ENCODE results near the gene TOGARAM1. TPM values are rescaled to one million over a fixed set of nuclear protein-coding genes. Genes with fewer than 3 reads are reported as not detected.

Gene TOGARAM1
- total RNA-seq, 1 experiment from 2014 or later, result 34.2 TPM

GRCh38 chr14:44956866-44957265, 5.1 kb upstream of the TOGARAM1 start:
- DNase-seq, result no peak
- Histone ChIP-seq H2AFZ (ENCODE audit: low read length) (no peak overlapping the region), H3K27ac (ENCODE audit: low read length) (no peak overlapping the region), H3K4me3 (ENCODE audit: low read length) (no peak overlapping the region), H3K4me2 (ENCODE audit: low read depth, low read length, poor library complexity, severe bottlenecking) (no peak overlapping the region), H4K20me1 (ENCODE audit: insufficient read depth, low read depth, low read length) (no peaks in the 10 kb centered on the region; the same call in 1 of the 2 replicates), H3K9me3 (ENCODE audit: low read length) (no peaks in the 10 kb centered on the region), H3K9me2 (replicated peaks; ENCODE audit: insufficient read depth, low read length) (no peaks in the 10 kb centered on the region), H3K4me1 (ENCODE audit: low read length) (peaks cover 30% of the 10 kb centered on the region), H3K9ac (ENCODE audit: low read length) (no peak overlapping the region), H3K79me2 (ENCODE audit: low read length) (peaks cover 97% of the 10 kb centered on the region), H3K36me3 (ENCODE audit: insufficient read depth, low read length) (peaks cover 36% of the 10 kb centered on the region), H3K27me3 (ENCODE audit: low read length) (no peaks in the 10 kb centered on the region)

GRCh38 chr14:44959538-44959937, 2.5 kb upstream of the TOGARAM1 start:
- peak overlapping the region; percentile 78 for H3K9ac ChIP-seq (ENCODE audit: low read length)
- peaks cover 95% of the 10 kb centered on the region for H3K79me2 ChIP-seq (ENCODE audit: low read length)
- H2AFZ ChIP-seq (ENCODE audit: low read length), result no peak overlapping the region
- no peaks in the 10 kb centered on the region for H3K9me3 ChIP-seq (ENCODE audit: low read length)
- peak overlapping the region; percentile 87 for H3K4me2 ChIP-seq (ENCODE audit: low read depth, low read length, poor library complexity, severe bottlenecking)
- no peak for DNase-seq
- peak overlapping the region; percentile 78 for H3K4me3 ChIP-seq (ENCODE audit: low read length)
- peak overlapping the region; percentile 19 for H3K27ac ChIP-seq (ENCODE audit: low read length)
- peaks cover 4% of the 10 kb centered on the region; the same call in 1 of the 2 replicates for H4K20me1 ChIP-seq (ENCODE audit: insufficient read depth, low read depth, low read length)
- H3K4me1 ChIP-seq (ENCODE audit: low read length), result peaks cover 35% of the 10 kb centered on the region
- H3K9me2 ChIP-seq (replicated peaks; ENCODE audit: insufficient read depth, low read length), result no peaks in the 10 kb centered on the region
- H3K36me3 ChIP-seq (ENCODE audit: insufficient read depth, low read length), result peaks cover 18% of the 10 kb centered on the region
- no peaks in the 10 kb centered on the region for H3K27me3 ChIP-seq (ENCODE audit: low read length)

- Histone ChIP-seq H3K79me2 (ENCODE audit: low read length) (peaks cover 96% of the 10 kb centered on the region), H3K9me3 (ENCODE audit: low read length) (no peaks in the 10 kb centered on the region), H3K4me2 (ENCODE audit: low read depth, low read length, poor library complexity, severe bottlenecking) (peak overlapping the region; percentile 87), H3K9me2 (replicated peaks; ENCODE audit: insufficient read depth, low read length) (no peaks in the 10 kb centered on the region), H3K36me3 (ENCODE audit: insufficient read depth, low read length) (peaks cover 14% of the 10 kb centered on the region), H3K9ac (ENCODE audit: low read length) (peak overlapping the region; percentile 78), H3K4me1 (ENCODE audit: low read length) (peaks cover 35% of the 10 kb centered on the region), H2AFZ (ENCODE audit: low read length) (no peak overlapping the region), H3K4me3 (ENCODE audit: low read length) (peak overlapping the region; percentile 78), H4K20me1 (ENCODE audit: insufficient read depth, low read depth, low read length) (peaks cover 4% of the 10 kb centered on the region; the same call in 1 of the 2 replicates), H3K27ac (ENCODE audit: low read length) (peak overlapping the region; percentile 15), H3K27me3 (ENCODE audit: low read length) (no peaks in the 10 kb centered on the region)
- DNase-seq, result peak; percentile 60
Observed at GRCh38 chr14:44960146-44960545, 1.8 kb upstream of the TOGARAM1 start.

GRCh38 chr14:44960646-44961045, 1.3 kb upstream of the TOGARAM1 start:
- peak overlapping the region; percentile 78 for H3K4me3 ChIP-seq (ENCODE audit: low read length)
- peaks cover 96% of the 10 kb centered on the region for H3K79me2 ChIP-seq (ENCODE audit: low read length)
- H3K36me3 ChIP-seq (ENCODE audit: insufficient read depth, low read length), result peaks cover 14% of the 10 kb centered on the region
- peak overlapping the region; percentile 87 for H3K4me2 ChIP-seq (ENCODE audit: low read depth, low read length, poor library complexity, severe bottlenecking)
- peaks cover 4% of the 10 kb centered on the region; the same call in 1 of the 2 replicates for H4K20me1 ChIP-seq (ENCODE audit: insufficient read depth, low read depth, low read length)
- no peaks in the 10 kb centered on the region for H3K27me3 ChIP-seq (ENCODE audit: low read length)
- H3K9me2 ChIP-seq (replicated peaks; ENCODE audit: insufficient read depth, low read length), result no peaks in the 10 kb centered on the region
- H3K9me3 ChIP-seq (ENCODE audit: low read length), result no peaks in the 10 kb centered on the region
- H3K9ac ChIP-seq (ENCODE audit: low read length), result peak overlapping the region; percentile 78
- no peak for DNase-seq
- H3K4me1 ChIP-seq (ENCODE audit: low read length), result peaks cover 37% of the 10 kb centered on the region
- H3K27ac ChIP-seq (ENCODE audit: low read length), result peak overlapping the region; percentile 65
- H2AFZ ChIP-seq (ENCODE audit: low read length), result no peak overlapping the region

- no peaks in the 10 kb centered on the region for H3K9me3 ChIP-seq (ENCODE audit: low read length)
Observed at GRCh38 chr14:44961151-44961553, 838 bp upstream of the TOGARAM1 start.

GRCh38 chr14:44962334-44963043, 499 bp downstream of the TOGARAM1 start:
- Histone ChIP-seq H3K79me2 (ENCODE audit: low read length) (peaks cover 95% of the 10 kb centered on the region), H2AFZ (ENCODE audit: low read length) (peak overlapping the region; percentile 46; the same call in 1 of the 2 replicates), H3K9me3 (ENCODE audit: low read length) (no peaks in the 10 kb centered on the region), H3K9ac (ENCODE audit: low read length) (peak overlapping the region; percentile 80), H3K4me1 (ENCODE audit: low read length) (peaks cover 47% of the 10 kb centered on the region), H3K4me2 (ENCODE audit: low read depth, low read length, poor library complexity, severe bottlenecking) (peak overlapping the region; percentile 88), H4K20me1 (ENCODE audit: insufficient read depth, low read depth, low read length) (peaks cover 4% of the 10 kb centered on the region; the same call in 1 of the 2 replicates), H3K27me3 (ENCODE audit: low read length) (no peaks in the 10 kb centered on the region), H3K9me2 (replicated peaks; ENCODE audit: insufficient read depth, low read length) (no peaks in the 10 kb centered on the region), H3K27ac (ENCODE audit: low read length) (peak overlapping the region; percentile 61), H3K36me3 (ENCODE audit: insufficient read depth, low read length) (peaks cover under 1% of the 10 kb centered on the region; the same call in 1 of the 2 replicates), H3K4me3 (ENCODE audit: low read length) (peak overlapping the region; percentile 78)
- peak; percentile 90 for DNase-seq

More at GRCh38 chr14:44961151-44961553, 838 bp upstream of the TOGARAM1 start:
- DNase-seq, result peak; percentile 91
- Histone ChIP-seq H2AFZ (ENCODE audit: low read length) (no peak overlapping the region), H3K9me2 (replicated peaks; ENCODE audit: insufficient read depth, low read length) (no peaks in the 10 kb centered on the region), H3K79me2 (ENCODE audit: low read length) (peaks cover 96% of the 10 kb centered on the region), H3K27me3 (ENCODE audit: low read length) (no peaks in the 10 kb centered on the region), H3K4me1 (ENCODE audit: low read length) (peaks cover 37% of the 10 kb centered on the region), H4K20me1 (ENCODE audit: insufficient read depth, low read depth, low read length) (peaks cover 4% of the 10 kb centered on the region; the same call in 1 of the 2 replicates), H3K4me2 (ENCODE audit: low read depth, low read length, poor library complexity, severe bottlenecking) (peak overlapping the region; percentile 87), H3K27ac (ENCODE audit: low read length) (peak overlapping the region; percentile 65), H3K9ac (ENCODE audit: low read length) (peak overlapping the region; percentile 78), H3K36me3 (ENCODE audit: insufficient read depth, low read length) (peaks cover 9% of the 10 kb centered on the region), H3K4me3 (ENCODE audit: low read length) (peak overlapping the region; percentile 78)

- H3K4me1 ChIP-seq (ENCODE audit: low read length), result peaks cover 45% of the 10 kb centered on the region
- no peak for DNase-seq
- H3K9me3 ChIP-seq (ENCODE audit: low read length), result no peaks in the 10 kb centered on the region
- H3K9ac ChIP-seq (ENCODE audit: low read length), result peak overlapping the region; percentile 80
- H3K4me2 ChIP-seq (ENCODE audit: low read depth, low read length, poor library complexity, severe bottlenecking), result peak overlapping the region; percentile 88
- H3K36me3 ChIP-seq (ENCODE audit: insufficient read depth, low read length), result no peaks in the 10 kb centered on the region
- H4K20me1 ChIP-seq (ENCODE audit: insufficient read depth, low read depth, low read length), result peaks cover 4% of the 10 kb centered on the region; the same call in 1 of the 2 replicates
- H3K9me2 ChIP-seq (replicated peaks; ENCODE audit: insufficient read depth, low read length), result no peaks in the 10 kb centered on the region
- H3K79me2 ChIP-seq (ENCODE audit: low read length), result peaks cover 95% of the 10 kb centered on the region
- peak overlapping the region; percentile 61 for H3K27ac ChIP-seq (ENCODE audit: low read length)
- H2AFZ ChIP-seq (ENCODE audit: low read length), result peak overlapping the region; percentile 46; the same call in 1 of the 2 replicates
- H3K4me3 ChIP-seq (ENCODE audit: low read length), result peak overlapping the region; percentile 78
- H3K27me3 ChIP-seq (ENCODE audit: low read length), result no peaks in the 10 kb centered on the region
Observed at GRCh38 chr14:44963044-44963528, 1.1 kb downstream of the TOGARAM1 start.

- Histone ChIP-seq H3K4me1 (ENCODE audit: low read length) (peaks cover 41% of the 10 kb centered on the region), H3K27ac (ENCODE audit: low read length) (peak overlapping the region; percentile 61; the same call in 1 of the 2 replicates)
Observed at GRCh38 chr14:44963775-44964380, 1.9 kb downstream of the TOGARAM1 start.

More at GRCh38 chr14:44963775-44964380, 1.9 kb downstream of the TOGARAM1 start:
- no peaks in the 10 kb centered on the region for H3K27me3 ChIP-seq (ENCODE audit: low read length)
- no peaks in the 10 kb centered on the region for H3K9me3 ChIP-seq (ENCODE audit: low read length)
- DNase-seq, result peak; percentile 78
- no peak overlapping the region for H2AFZ ChIP-seq (ENCODE audit: low read length)
- H4K20me1 ChIP-seq (ENCODE audit: insufficient read depth, low read depth, low read length), result peaks cover 4% of the 10 kb centered on the region; the same call in 1 of the 2 replicates
- H3K36me3 ChIP-seq (ENCODE audit: insufficient read depth, low read length), result peaks cover 6% of the 10 kb centered on the region
- no peaks in the 10 kb centered on the region for H3K9me2 ChIP-seq (replicated peaks; ENCODE audit: insufficient read depth, low read length)
- H3K4me2 ChIP-seq (ENCODE audit: low read depth, low read length, poor library complexity, severe bottlenecking), result peak overlapping the region; percentile 88
- peaks cover 94% of the 10 kb centered on the region for H3K79me2 ChIP-seq (ENCODE audit: low read length)
- peak overlapping the region; percentile 78 for H3K4me3 ChIP-seq (ENCODE audit: low read length)
- H3K9ac ChIP-seq (ENCODE audit: low read length), result peak overlapping the region; percentile 80
